Measurements from ENCODE around the gene NAA35. TPM values are rescaled to one million over a fixed set of nuclear protein-coding genes. Genes with fewer than 3 reads are reported as not detected.

The NAA35 gene
- total RNA-seq, 1 experiment from 2014 or later: 21.3 TPM

- in situ Hi-C loops (cut with HindIII; ENCODE audit: low pct_unique_long_range_greater_than_20kb, low sequenced_read_pairs) (no loop called here), intact Hi-C loops (cut with micrococcal nuclease; ENCODE audit: unreplicated experiment) (no loop called here)
- ChIA-PET POLR2A (no interaction called here), CTCF (no interaction called here)
- ATAC-seq: no peak
- no peak overlapping the region for H3K4me3 ChIP-seq (ENCODE audit: low read depth in 2 of 2, low read length in 2 of 2)
- H3K27ac ChIP-seq (ENCODE audit: low read length): no peak overlapping the region
- DNase-seq (ENCODE audit: low read depth, low spot score): no peak
- TF ChIP-seq POLR2AphosphoS5 (IDR thresholded peaks at IDR 0.05; ENCODE audit: low read depth, low read length) (no peak), CTCF (IDR thresholded peaks at IDR 0.05) (no peak), REST (IDR thresholded peaks at IDR 0.05; ENCODE audit: insufficient read depth in 1 of 2, low read depth in 2 of 2, low read length in 1 of 2) (no peak), SIN3A (IDR thresholded peaks at IDR 0.05; ENCODE audit: borderline replicate concordance, insufficient read depth, low read depth, low read length) (no peak), TCF7L2 (IDR thresholded peaks at IDR 0.05; ENCODE audit: low read depth, low read length) (no peak)
- H3K4me1 ChIP-seq (ENCODE audit: control insufficient read depth, insufficient read depth, low read length): no peaks in the 10 kb centered on the region
- BruUV-seq (replicated peaks): no TSS peak
- no peaks in the 10 kb centered on the region for H3K27me3 ChIP-seq (ENCODE audit: control insufficient read depth, insufficient read depth, low read length)
- H3K36me3 ChIP-seq (ENCODE audit: control insufficient read depth, insufficient read depth, low read length): no peaks in the 10 kb centered on the region
- no peaks in the 10 kb centered on the region for H3K9me3 ChIP-seq (ENCODE audit: control insufficient read depth, insufficient read depth, low read depth, low read length)
Observed at GRCh38 chr9:85897848-85898247, 43.1 kb upstream of the NAA35 start.

GRCh38 chr9:85898332-85898731 is 42.6 kb upstream of the NAA35 start:
- ATAC-seq: no peak
- intact Hi-C loops (cut with micrococcal nuclease; ENCODE audit: unreplicated experiment): no loop called here
- BruUV-seq (replicated peaks): no TSS peak

More at GRCh38 chr9:85898332-85898731, 42.6 kb upstream of the NAA35 start:
- H3K4me3 ChIP-seq (ENCODE audit: low read depth in 2 of 2, low read length in 2 of 2): no peak overlapping the region
- DNase-seq (ENCODE audit: low read depth, low spot score): no peak
- no peaks in the 10 kb centered on the region for H3K36me3 ChIP-seq (ENCODE audit: control insufficient read depth, insufficient read depth, low read length)
- TF ChIP-seq TCF7L2 (IDR thresholded peaks at IDR 0.05; ENCODE audit: low read depth, low read length) (no peak), SIN3A (IDR thresholded peaks at IDR 0.05; ENCODE audit: borderline replicate concordance, insufficient read depth, low read depth, low read length) (no peak), CTCF (IDR thresholded peaks at IDR 0.05) (no peak), POLR2AphosphoS5 (IDR thresholded peaks at IDR 0.05; ENCODE audit: low read depth, low read length) (no peak), REST (IDR thresholded peaks at IDR 0.05; ENCODE audit: insufficient read depth in 1 of 2, low read depth in 2 of 2, low read length in 1 of 2) (no peak)
- CTCF ChIA-PET: no interaction called here
- no peaks in the 10 kb centered on the region for H3K27me3 ChIP-seq (ENCODE audit: control insufficient read depth, insufficient read depth, low read length)
- H3K4me1 ChIP-seq (ENCODE audit: control insufficient read depth, insufficient read depth, low read length): no peaks in the 10 kb centered on the region
- no peaks in the 10 kb centered on the region for H3K9me3 ChIP-seq (ENCODE audit: control insufficient read depth, insufficient read depth, low read depth, low read length)
- no peak overlapping the region for H3K27ac ChIP-seq (ENCODE audit: low read length)
- POLR2A ChIA-PET: no interaction called here
- in situ Hi-C loops (cut with HindIII; ENCODE audit: low pct_unique_long_range_greater_than_20kb, low sequenced_read_pairs): no loop called here

Data from Panc1 (cell line).